Measurements from ENCODE around the gene PTGES2. TPM values are rescaled to one million over a fixed set of nuclear protein-coding genes. Genes with fewer than 3 reads are reported as not detected.

Gene PTGES2
- total RNA-seq, 2 experiments from 2014 or later, result 68.1 to 76.3 TPM

DNA sequence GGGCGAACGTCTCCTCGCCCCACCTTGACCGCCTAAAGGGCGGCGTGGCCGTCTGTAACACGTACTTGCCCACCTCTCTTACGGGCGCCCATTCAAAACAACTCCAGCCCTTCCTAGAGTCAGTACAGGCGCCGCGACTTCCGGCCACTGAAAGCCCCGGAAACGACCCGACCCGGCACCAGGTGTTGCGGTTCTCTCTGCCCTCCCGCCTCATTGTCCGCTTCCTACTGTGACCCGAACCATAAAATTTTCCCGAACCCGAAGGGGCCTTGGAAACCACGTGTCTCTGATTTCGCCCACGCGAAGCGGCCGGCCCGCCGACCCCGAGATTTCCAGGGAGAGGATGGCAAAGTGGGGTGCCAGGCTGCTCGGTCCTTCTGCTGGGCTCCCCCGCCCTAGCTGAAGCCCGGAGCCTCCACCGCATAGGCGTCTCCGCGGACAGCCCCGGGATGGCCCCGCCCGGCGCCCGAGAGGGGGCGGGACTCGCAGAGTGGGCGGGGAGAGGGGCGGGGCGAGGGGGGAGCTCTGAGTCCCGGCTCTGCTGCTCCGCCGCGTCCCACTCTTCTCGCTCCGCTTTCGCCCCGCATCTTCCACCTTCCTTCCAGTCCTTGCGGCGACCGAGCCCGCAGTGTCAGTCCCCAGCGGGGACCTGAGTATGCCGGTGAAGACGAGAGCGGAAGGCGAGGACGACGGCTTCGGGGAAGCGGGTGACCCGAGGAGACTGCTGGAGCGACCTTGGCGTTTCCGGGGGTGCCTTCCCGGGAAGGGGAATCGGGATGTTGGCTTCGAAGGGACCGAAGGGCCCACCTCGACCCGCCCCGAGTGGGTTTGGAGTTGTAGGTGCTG, 684 bp upstream of the PTGES2 start:
- intact Hi-C loops (cut with micrococcal nuclease; ENCODE audit: unreplicated experiment), result loop anchor here (1.0 to 5.0 kb wide), 2 partner anchors 32 to 64 kb away; partner anchors contain the start of genes BBLN and CIZ1
- TF ChIP-seq EZH2phosphoT487 (IDR thresholded peaks at IDR 0.05; ENCODE audit: borderline replicate concordance, low read depth, low read length), result no peak
- TF ChIP-seq, protein P1, sequence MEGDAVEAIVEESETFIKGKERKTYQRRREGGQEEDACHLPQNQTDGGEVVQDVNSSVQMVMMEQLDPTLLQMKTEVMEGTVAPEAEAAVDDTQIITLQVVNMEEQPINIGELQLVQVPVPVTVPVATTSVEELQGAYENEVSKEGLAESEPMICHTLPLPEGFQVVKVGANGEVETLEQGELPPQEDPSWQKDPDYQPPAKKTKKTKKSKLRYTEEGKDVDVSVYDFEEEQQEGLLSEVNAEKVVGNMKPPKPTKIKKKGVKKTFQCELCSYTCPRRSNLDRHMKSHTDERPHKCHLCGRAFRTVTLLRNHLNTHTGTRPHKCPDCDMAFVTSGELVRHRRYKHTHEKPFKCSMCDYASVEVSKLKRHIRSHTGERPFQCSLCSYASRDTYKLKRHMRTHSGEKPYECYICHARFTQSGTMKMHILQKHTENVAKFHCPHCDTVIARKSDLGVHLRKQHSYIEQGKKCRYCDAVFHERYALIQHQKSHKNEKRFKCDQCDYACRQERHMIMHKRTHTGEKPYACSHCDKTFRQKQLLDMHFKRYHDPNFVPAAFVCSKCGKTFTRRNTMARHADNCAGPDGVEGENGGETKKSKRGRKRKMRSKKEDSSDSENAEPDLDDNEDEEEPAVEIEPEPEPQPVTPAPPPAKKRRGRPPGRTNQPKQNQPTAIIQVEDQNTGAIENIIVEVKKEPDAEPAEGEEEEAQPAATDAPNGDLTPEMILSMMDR (conservative IDR thresholded peaks at IDR 0.05; ENCODE audit: low read length), result no peak
- peaks cover 25% of the 10 kb centered on the region for H3K36me3 ChIP-seq (ENCODE audit: insufficient read depth, low read length)
- H3K4me1 ChIP-seq (ENCODE audit: insufficient read depth, low read length, poor library complexity, severe bottlenecking), result peaks cover 26% of the 10 kb centered on the region
- H3K79me2 ChIP-seq (ENCODE audit: insufficient read depth, low read depth, low read length), result peaks cover 24% of the 10 kb centered on the region
- H3K9me3 ChIP-seq (ENCODE audit: low read length), result no peaks in the 10 kb centered on the region
- H3K9me2 ChIP-seq (ENCODE audit: insufficient read depth, low read length), result no peaks in the 10 kb centered on the region
- peak overlapping the region; percentile 87 for H2AFZ ChIP-seq (ENCODE audit: low read length)
- CTCF ChIA-PET (ENCODE audit: unreplicated experiment), result interaction anchor here (1.6 kb wide), 1 partner anchor 11 kb away, joined by 7 read pairs; no protein-coding TSS in a partner anchor
- H3K4me3 ChIP-seq (ENCODE audit: low read depth, low read length, poor library complexity, severe bottlenecking), result peak overlapping the region; percentile 84
- peak overlapping the region; percentile 85 for H3K27ac ChIP-seq (ENCODE audit: low read depth, low read length, poor library complexity, severe bottlenecking)
- POLR2A ChIA-PET, result interaction anchor here (0.6 to 0.8 kb wide), 4 partner anchors 29 to 109 kb away, joined by 3 to 5 read pairs (median 3); no protein-coding TSS in a partner anchor
- H3K4me2 ChIP-seq (ENCODE audit: low read length), result peak overlapping the region; percentile 95
- 0 out of 2 replicates have a peak, but pooled peaks cover 12% of the 10 kb centered on the region for H4K20me1 ChIP-seq (ENCODE audit: insufficient read depth, low read length)
- peak; percentile 96 for DNase-seq (ENCODE audit: low spot score)
- BruUV-seq (replicated peaks), result no TSS peak

DNA sequence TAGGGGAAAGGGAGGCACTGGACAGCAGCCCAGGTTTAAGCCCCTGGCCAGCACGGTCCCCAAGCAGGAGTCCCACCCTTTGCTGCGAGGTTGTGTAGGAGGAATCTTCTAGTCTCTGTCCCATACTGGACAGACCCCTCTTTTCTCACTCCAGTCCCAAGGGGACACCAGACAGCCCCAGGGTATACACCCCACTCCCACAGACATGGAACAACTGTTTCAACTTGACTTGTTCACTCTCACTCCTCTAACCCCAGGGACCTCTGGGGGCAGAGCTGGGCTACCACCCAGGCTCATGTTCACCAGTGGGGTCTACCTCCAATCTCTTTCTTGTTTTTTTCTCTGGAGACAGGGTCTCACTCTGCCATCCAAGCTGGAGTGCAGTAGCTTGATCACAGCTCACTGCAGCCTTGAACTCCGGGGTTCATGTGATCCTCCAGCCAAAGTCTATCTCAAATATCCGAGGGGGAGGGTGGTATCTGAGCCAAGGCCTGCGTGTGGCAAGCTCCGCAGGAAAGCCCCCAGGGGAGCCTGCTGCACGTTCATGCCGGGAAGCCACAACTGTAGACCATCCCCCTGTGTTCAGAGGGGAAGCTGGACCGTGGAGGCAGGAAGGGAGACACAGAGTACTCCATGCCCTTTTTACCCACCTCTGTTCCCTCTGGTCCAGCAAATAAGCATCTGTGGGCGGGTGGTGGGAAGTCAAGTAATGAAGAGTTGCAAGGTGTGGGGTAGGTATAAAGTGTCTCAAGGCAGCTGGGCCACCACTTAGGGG, 1.8 kb downstream of the PTGES2 start:
- POLR2A ChIA-PET, result interaction anchor here (0.6 to 0.7 kb wide), 2 partner anchors 379 to 548 kb away, joined by 3 to 6 read pairs; no protein-coding TSS in a partner anchor
- Histone ChIP-seq H3K9me2 (ENCODE audit: insufficient read depth, low read length) (no peaks in the 10 kb centered on the region), H2AFZ (ENCODE audit: low read length) (no peak overlapping the region), H3K79me2 (ENCODE audit: insufficient read depth, low read depth, low read length) (peaks cover 24% of the 10 kb centered on the region), H4K20me1 (ENCODE audit: insufficient read depth, low read length) (0 out of 2 replicates have a peak, but pooled peaks cover 12% of the 10 kb centered on the region), H3K4me3 (ENCODE audit: low read depth, low read length, poor library complexity, severe bottlenecking) (peak overlapping the region; percentile 84), H3K4me2 (ENCODE audit: low read length) (peak overlapping the region; percentile 95), H3K9me3 (ENCODE audit: low read length) (no peaks in the 10 kb centered on the region), H3K36me3 (ENCODE audit: insufficient read depth, low read length) (peaks cover 47% of the 10 kb centered on the region), H3K4me1 (ENCODE audit: insufficient read depth, low read length, poor library complexity, severe bottlenecking) (peaks cover 26% of the 10 kb centered on the region), H3K27ac (ENCODE audit: low read depth, low read length, poor library complexity, severe bottlenecking) (peak overlapping the region; percentile 40)
- intact Hi-C loops (cut with micrococcal nuclease; ENCODE audit: unreplicated experiment), result loop anchor here (5.0 kb wide), 1 partner anchor 67 kb away; the partner anchor contains the start of gene CIZ1
- TF ChIP-seq, protein P1 (conservative IDR thresholded peaks at IDR 0.05; ENCODE audit: low read length), result no peak
- TF ChIP-seq EZH2phosphoT487 (IDR thresholded peaks at IDR 0.05; ENCODE audit: borderline replicate concordance, low read depth, low read length), result no peak
- BruUV-seq (replicated peaks), result no TSS peak
- peak; percentile 24 for DNase-seq (ENCODE audit: low spot score)
- CTCF ChIA-PET (ENCODE audit: unreplicated experiment), result interaction anchor here (0.5 kb wide), 1 partner anchor 16 kb away, joined by 3 read pairs; no protein-coding TSS in a partner anchor
